ENCODE results near the gene FADS1. TPM values are rescaled to one million over a fixed set of nuclear protein-coding genes. Genes with fewer than 3 reads are reported as not detected.

Gene FADS1
- total and polyA plus RNA-seq, 2 of the 8 experiments (the other 6 are each of a cell fraction or from before 2014, with no cell fraction given): 115 to 141 TPM

DNA sequence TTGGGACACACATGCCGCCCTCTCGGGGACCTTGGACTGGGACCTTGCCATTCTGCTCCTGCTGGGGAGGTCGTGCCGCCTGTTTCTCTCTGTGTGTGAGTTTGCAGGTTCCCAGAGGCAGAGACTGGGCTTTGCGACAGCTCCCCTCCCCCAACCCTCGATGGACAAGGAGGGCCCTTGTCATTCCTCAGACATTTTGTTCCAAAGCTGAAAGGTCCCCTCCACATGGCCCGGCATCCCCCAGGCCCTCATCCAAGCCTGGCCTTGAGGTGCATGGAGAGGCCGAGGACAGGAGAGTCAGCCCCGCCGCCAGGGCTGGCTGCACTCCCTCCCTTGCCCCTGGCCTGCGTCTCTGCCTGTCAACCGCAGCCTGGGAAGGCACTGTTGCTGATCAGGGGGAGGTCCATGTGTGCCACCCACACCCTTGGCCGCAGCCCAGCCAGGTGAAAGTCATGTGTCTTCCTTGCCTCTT, 36.9 kb upstream of the FADS1 start:
- 86% methylated on average over 13 of the region's 13 CpGs; no CpG with 5 or more reads in 1 of the 2 experiments for WGBS, 2 experiments (ENCODE audit: extremely low coverage in 1 of 2, insufficient coverage in 1 of 2, insufficient read length in 1 of 2, insufficient replicate concordance in 2 of 2, low coverage in 1 of 2, low lambda C conversion rate in 2 of 2, missing lambda C conversion rate in 1 of 2)
- no peak for TF ChIP-seq POU5F1 (IDR thresholded peaks at IDR 0.05; ENCODE audit: low read depth, low read length)
- TF ChIP-seq JUN (IDR thresholded peaks at IDR 0.05; ENCODE audit: low read depth, low read length): no peak
- TF ChIP-seq SIN3A (conservative IDR thresholded peaks at IDR 0.05 in 1 of 2, IDR thresholded peaks at IDR 0.05 in 1 of 2; ENCODE audit: low read depth in 1 of 2, low read length in 2 of 2): no peak
- TF ChIP-seq CHD2 (IDR thresholded peaks at IDR 0.05; ENCODE audit: low read length): no peak
- TF ChIP-seq SUZ12 (IDR thresholded peaks at IDR 0.05; ENCODE audit: low read length): no peak
- TF ChIP-seq JUND (IDR thresholded peaks at IDR 0.05; ENCODE audit: low read length): no peak
- TF ChIP-seq, protein P1, sequence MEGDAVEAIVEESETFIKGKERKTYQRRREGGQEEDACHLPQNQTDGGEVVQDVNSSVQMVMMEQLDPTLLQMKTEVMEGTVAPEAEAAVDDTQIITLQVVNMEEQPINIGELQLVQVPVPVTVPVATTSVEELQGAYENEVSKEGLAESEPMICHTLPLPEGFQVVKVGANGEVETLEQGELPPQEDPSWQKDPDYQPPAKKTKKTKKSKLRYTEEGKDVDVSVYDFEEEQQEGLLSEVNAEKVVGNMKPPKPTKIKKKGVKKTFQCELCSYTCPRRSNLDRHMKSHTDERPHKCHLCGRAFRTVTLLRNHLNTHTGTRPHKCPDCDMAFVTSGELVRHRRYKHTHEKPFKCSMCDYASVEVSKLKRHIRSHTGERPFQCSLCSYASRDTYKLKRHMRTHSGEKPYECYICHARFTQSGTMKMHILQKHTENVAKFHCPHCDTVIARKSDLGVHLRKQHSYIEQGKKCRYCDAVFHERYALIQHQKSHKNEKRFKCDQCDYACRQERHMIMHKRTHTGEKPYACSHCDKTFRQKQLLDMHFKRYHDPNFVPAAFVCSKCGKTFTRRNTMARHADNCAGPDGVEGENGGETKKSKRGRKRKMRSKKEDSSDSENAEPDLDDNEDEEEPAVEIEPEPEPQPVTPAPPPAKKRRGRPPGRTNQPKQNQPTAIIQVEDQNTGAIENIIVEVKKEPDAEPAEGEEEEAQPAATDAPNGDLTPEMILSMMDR (IDR thresholded peaks at IDR 0.05; ENCODE audit: control extremely low read depth in 1 of 3, insufficient read depth in 1 of 3, low read depth in 1 of 3, low read length in 3 of 3): no peak
- TF ChIP-seq RAD21 (IDR thresholded peaks at IDR 0.05 in 1 of 2, conservative IDR thresholded peaks at IDR 0.05 in 1 of 2; ENCODE audit: low read depth in 2 of 2, low read length in 2 of 2): no peak
- no peak for TF ChIP-seq HDAC6 (IDR thresholded peaks at IDR 0.05; ENCODE audit: low read depth, low read length)
- no peak for TF ChIP-seq RBBP5 (IDR thresholded peaks at IDR 0.05; ENCODE audit: borderline replicate concordance, low read depth, low read length)

More for the DNA sequence above, 36.9 kb upstream of the FADS1 start:
- no peak overlapping the region; the same call in 1 of the 2 replicates for H4K8ac ChIP-seq (ENCODE audit: extremely low read depth, insufficient read depth, low read length)
- no peak overlapping the region for H3K18ac ChIP-seq (ENCODE audit: extremely low read depth, low read length)
- H3K4ac ChIP-seq (replicated peaks; ENCODE audit: insufficient read length, low read depth, low read length): no peak overlapping the region
- no peak overlapping the region for H2BK12ac ChIP-seq (ENCODE audit: low read depth, low read length)
- FAIRE-seq (no peak), DNase-seq (ENCODE audit: low read depth in 1 of 2, low spot score in 2 of 2) (no peak)
- H2AFZ ChIP-seq (ENCODE audit: low read length): no peak overlapping the region
- H3K27ac ChIP-seq (ENCODE audit: low read depth, low read length): no peak overlapping the region
- H3K9ac ChIP-seq (replicated peaks in 1 of 4; ENCODE audit: extremely low read depth in 1 of 4, low read depth in 3 of 4, low read length in 3 of 4): no peak overlapping the region
- H2AK5ac ChIP-seq (ENCODE audit: low read depth, low read length): no peak overlapping the region
- H3K27me3 ChIP-seq (replicated peaks in 1 of 4; ENCODE audit: control insufficient read depth in 3 of 4, extremely low read depth in 1 of 4, insufficient read depth in 3 of 4, low read length in 3 of 4): no peaks in the 10 kb centered on the region
- peaks cover 11% of the 10 kb centered on the region for H3K79me1 ChIP-seq (ENCODE audit: low read depth, low read length)
- H2BK20ac ChIP-seq (ENCODE audit: low read length): no peak overlapping the region
- no peak overlapping the region for H4K91ac ChIP-seq (replicated peaks; ENCODE audit: insufficient read length, low read length)
- no peaks in the 10 kb centered on the region for H3K4me1 ChIP-seq (replicated peaks in 1 of 4; ENCODE audit: control insufficient read depth in 3 of 4, insufficient read depth in 4 of 4, low read length in 3 of 4)
- no peaks in the 10 kb centered on the region for H3K9me3 ChIP-seq (ENCODE audit: insufficient read depth in 2 of 2, low read depth in 1 of 2, low read length in 1 of 2)
- H3K4me2 ChIP-seq (ENCODE audit: insufficient read depth in 1 of 2, low read depth in 2 of 2, low read length in 2 of 2): no peak overlapping the region
- H4K5ac ChIP-seq (ENCODE audit: insufficient read length, low read depth, low read length): no peak overlapping the region
- H4K20me1 ChIP-seq (replicated peaks in 1 of 2; ENCODE audit: control insufficient read depth in 1 of 2, insufficient read depth in 2 of 2, low read length in 2 of 2): peaks cover 11 to 38% of the 10 kb centered on the region in 2 experiments
- no peak overlapping the region for H2BK120ac ChIP-seq (replicated peaks; ENCODE audit: low read depth, low read length)
- H3K56ac ChIP-seq (replicated peaks; ENCODE audit: insufficient read length, low read depth, low read length): no peak overlapping the region
- POLR2A ChIA-PET (ENCODE audit: partially characterized antibody): interaction anchor here (0.8 to 2.8 kb wide), 12 partner anchors 9 to 56 kb away, joined by 3 to 7 read pairs (median 4); no protein-coding TSS in a partner anchor
- no peaks in the 10 kb centered on the region for H3K79me2 ChIP-seq (ENCODE audit: control insufficient read depth in 1 of 2, insufficient read depth in 2 of 2, low read length in 2 of 2)
- H3K14ac ChIP-seq (ENCODE audit: insufficient read length): no peak overlapping the region
- H2BK5ac ChIP-seq (ENCODE audit: low read depth, low read length): no peak overlapping the region
- CTCF ChIA-PET (ENCODE audit: partially characterized antibody): interaction anchor here (1.4 to 2.2 kb wide), 4 partner anchors 17 to 56 kb away, joined by 4 to 8 read pairs (median 4); no protein-coding TSS in a partner anchor
- H3K36me3 ChIP-seq (ENCODE audit: control insufficient read depth in 2 of 4, insufficient read depth in 4 of 4, low read length in 3 of 4): peaks cover 36 to 75% (median 64%) of the 10 kb centered on the region in 4 experiments
- H3K23ac ChIP-seq (ENCODE audit: insufficient read length): no peak overlapping the region
- no peak overlapping the region for H2BK15ac ChIP-seq (ENCODE audit: low read length)
- no peak overlapping the region for H3K4me3 ChIP-seq (ENCODE audit: extremely low read depth in 1 of 4, insufficient read depth in 2 of 4, low read depth in 3 of 4, low read length in 4 of 4)
- no peaks in the 10 kb centered on the region for H3K23me2 ChIP-seq (ENCODE audit: low read depth, low read length)
